WI38 (cell line): ENCODE data around the gene CDKAL1.

Experiments used
- H3K4me3 ChIP-seq: 2 replicates; pipeline ENCODE4 v1.5.1; 2011; ENCODE audit warnings: low read depth, mild to moderate bottlenecking, control low read depth, low read length
- TF ChIP-seq, protein P1 (sequence below): IDR thresholded peaks from 2 replicates; pipeline ENCODE4 v1.5.1; 2012; ENCODE audit warnings: low read depth, mild to moderate bottlenecking, control low read depth, low read length

CDKAL1 gene

GRCh38 chr6:21277601-21278374, 743.5 kb downstream of the CDKAL1 start:
- H3K4me3 ChIP-seq, result no peak overlapping the region
- TF ChIP-seq, protein P1, sequence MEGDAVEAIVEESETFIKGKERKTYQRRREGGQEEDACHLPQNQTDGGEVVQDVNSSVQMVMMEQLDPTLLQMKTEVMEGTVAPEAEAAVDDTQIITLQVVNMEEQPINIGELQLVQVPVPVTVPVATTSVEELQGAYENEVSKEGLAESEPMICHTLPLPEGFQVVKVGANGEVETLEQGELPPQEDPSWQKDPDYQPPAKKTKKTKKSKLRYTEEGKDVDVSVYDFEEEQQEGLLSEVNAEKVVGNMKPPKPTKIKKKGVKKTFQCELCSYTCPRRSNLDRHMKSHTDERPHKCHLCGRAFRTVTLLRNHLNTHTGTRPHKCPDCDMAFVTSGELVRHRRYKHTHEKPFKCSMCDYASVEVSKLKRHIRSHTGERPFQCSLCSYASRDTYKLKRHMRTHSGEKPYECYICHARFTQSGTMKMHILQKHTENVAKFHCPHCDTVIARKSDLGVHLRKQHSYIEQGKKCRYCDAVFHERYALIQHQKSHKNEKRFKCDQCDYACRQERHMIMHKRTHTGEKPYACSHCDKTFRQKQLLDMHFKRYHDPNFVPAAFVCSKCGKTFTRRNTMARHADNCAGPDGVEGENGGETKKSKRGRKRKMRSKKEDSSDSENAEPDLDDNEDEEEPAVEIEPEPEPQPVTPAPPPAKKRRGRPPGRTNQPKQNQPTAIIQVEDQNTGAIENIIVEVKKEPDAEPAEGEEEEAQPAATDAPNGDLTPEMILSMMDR, result no peak

GRCh38 chr6:21278375-21278745, 744.1 kb downstream of the CDKAL1 start:
- TF ChIP-seq, protein P1, result no peak
- H3K4me3 ChIP-seq, result no peak overlapping the region

DNA sequence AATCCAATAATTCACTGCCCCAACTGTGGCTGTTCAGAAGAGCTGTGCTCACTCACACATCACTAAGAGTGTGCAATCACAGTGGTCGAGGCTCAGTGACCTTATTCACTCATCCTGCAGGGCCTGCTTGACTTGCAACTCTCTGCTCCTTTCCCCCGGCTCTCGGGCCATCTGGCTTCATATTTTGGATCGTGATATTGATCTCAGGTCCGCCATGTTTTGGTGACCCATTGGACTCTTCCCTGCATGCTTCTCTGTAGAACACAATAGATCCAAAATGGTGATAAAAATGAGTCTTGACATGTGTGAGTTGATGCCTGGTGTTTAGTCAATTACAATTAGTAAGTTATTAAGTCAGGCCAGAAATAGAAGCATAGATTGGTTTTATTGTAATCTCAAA, 745.4 kb downstream of the CDKAL1 start:
- H3K4me3 ChIP-seq, result no peak overlapping the region
- TF ChIP-seq, protein P1, result no peak

DNA sequence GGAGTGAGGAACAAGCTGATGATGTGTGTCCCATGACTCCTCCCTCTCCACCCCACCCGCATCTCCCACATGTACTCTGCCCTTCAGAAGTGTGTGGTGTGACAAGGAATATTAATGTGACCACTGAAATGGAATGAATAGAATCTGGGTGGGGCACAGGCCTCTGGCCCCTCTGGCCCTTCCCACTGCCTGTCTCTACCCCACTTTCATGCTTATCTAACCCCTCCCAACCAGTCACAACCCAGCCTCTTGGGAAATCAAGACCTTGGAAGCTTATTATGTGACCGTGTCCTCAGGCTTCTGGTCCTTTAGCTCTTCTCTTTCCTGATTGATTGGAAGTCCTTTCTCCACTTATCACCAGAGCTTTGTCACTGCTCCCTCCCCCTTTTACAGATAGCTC, 747.1 kb downstream of the CDKAL1 start:
- no peak overlapping the region for H3K4me3 ChIP-seq
- TF ChIP-seq, protein P1, result no peak
